Left lobe of liver (tissue), 2 donors: ENCODE results near the gene PCMTD2. TPM values are rescaled to one million over a fixed set of nuclear protein-coding genes. Genes with fewer than 3 reads are reported as not detected.

Experiments used
- ATAC-seq: fragments of 200-7000 bp; cut with Tn5 transposase; one replicate; pipeline ENCODE4 v1.9.1; 2020; ENCODE audit warnings: mild to moderate bottlenecking, moderate library complexity
- DNase-seq: peaks from one replicate; pipeline ENCODE4 v3.0.0-alpha.2; 2020; ENCODE audit warnings: low spot score
- total RNA-seq: library from RNA; stranded (reverse); gene quantifications from one replicate; pipeline ENCODE4 v1.2.1, GENCODE V29; 2021
- donor health status: DM: no; HTN: no; CAD: no; lungs with moderate emphysema.
- donor health status: DM: no; HTN: yes; CAD: no.

PCMTD2 gene
- total RNA-seq, 1 donor from 2014 or later, result 29.3 TPM

DNA sequence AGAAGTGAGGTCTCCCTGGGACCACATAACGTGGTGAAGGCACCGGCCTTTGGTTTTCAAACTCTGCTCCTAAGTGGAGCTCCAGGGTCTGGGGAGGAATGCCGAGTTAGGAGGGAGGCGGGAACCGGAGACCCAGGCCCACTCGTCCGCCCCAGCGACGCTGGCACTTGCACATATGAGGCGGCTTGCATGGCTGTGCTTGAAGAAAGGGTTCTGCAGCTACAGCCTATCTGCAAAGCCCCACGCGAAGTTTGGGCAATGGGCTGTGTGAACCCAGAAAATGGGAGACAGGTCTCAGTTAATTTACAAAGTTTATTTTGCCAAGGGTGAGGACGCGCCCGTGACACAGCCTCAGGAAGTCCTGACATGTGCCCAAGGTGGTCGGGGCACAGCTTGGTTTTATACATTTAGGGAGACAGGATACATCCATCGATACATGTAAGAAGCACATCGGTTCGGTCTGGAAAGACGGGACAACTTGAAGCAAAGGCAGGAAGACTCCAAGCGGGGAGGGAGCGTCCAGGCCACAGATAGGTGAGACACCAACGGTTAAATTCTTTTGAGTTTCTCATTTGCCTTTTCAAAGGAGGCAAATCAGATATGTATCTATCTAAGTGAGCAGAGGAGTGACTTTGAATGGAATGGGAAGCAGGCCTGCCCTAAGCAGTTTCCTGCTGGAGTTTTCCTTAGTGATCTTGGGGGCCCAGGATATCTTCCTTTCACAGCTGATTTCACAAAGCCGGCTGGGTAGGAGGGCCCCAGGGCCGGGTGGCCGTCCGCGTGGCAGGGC lies 782 bp upstream of the PCMTD2 start:
- no peak for DNase-seq
- ATAC-seq, result no peak

DNA sequence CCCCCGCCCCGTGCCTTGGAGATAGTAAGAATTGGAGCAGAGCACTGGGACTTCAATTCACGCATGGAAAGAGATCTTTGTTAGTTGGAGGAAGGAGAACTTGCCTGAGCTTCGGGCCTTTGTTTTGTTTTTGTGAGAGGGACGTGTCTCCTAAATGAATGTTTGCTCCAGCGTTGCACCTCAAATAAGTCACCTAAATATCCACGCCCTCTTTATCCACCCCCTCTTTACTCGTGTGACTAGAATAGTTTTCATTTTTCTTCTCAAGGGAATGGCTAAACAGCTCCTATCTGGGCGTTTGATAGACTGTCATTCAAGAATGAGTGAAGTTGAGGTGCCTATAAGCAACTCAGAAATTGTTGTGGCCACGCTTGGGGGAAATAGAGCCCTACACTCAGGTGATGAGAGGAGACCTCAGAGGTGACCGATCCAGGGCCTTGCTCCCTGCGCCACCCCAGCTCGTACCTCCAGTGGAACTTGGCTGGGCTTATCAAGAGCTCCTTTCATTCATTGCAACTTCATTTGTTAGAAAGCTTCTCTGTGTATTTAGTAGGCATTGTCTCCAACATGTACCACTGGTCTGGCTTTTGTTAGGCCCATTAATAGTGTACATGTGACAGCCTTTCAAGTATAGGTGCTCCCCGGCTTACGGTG lies 861 bp downstream of the PCMTD2 start:
- ATAC-seq (no peak), DNase-seq (no peak)

DNA sequence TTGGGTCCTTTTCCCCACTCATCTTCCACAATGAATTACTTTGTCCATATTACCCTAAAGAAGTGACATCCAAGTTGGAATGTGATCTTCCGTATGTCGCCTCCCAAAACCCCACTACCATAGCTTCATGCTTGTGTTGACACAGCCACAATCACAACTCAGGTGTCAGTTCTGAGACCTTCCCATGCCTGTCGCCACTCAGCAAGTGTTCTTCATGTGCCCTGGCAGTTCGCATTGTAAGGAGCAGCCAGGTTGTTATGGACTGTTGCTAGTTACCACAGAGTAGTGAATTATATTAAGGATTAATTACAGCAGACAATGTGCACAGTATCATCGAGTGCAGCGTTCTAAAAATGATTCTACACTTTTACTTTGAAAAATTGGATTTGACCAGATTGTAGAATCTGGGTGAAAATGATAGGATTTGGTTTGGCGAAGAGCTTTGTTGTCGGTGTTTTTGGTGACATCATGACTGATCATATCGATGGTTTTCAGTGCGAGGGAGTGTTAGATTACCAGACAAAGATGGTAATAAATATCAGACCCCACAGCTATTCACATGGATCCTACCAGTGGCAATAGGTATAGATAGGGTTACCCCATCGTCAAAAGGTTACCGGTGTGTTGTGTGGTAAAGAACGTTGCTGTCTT lies 1.7 kb downstream of the PCMTD2 start:
- DNase-seq (no peak), ATAC-seq (no peak)

DNA sequence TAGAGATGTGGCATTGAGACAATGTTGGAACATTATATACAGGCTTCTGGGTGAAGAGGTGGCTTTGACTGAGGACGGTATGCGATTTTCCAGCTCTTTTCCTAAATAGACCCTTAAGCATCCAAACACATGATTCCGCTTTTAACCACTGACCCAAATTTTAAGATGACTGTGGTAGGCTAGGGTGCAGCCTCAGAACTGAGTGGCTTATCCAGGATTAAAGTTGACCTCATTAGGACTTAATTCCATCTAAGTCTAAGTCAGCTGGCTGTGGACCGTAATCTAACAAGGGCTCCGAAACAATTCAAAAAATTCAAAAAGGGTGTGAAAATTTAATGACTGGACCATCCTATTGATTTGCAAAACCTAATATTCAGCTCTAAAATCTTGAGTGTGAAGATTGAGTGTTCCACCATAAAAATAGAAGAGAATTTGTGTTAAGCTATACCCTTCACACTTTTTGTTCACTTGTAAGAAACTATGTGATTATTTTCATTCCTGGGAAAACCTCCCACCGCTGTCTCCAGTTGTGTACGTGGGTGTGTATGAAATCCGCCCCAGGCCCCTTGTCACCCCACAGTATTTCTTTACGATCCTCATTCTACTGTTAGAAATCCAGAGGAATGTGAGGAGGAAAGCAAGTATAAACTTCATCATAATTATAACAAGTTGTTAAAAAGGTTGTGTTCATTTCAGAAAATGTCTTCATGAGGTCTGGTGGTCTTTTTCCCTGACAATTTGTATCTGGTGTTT lies 2.7 kb downstream of the PCMTD2 start:
- no peak for ATAC-seq
- DNase-seq, result no peak

DNA sequence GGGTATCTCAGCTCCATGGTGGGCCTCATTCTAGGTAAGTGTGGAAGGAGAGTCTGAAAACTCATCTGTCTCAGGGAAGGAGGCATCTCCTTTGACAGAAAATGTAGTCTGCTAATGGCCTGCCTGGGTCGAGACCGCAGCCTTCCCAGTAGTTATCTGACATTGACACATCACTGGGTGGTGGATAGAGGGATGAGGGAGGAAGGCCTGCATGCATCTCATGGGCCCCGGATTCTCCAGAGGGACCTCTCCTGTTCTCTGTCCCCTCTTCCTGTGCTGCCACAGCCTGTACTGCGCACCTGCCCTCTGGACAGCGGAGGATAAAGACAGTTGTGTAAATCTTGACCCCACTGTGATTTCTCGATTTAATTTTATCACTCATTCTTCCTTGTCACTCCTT lies 4.7 kb downstream of the PCMTD2 start:
- DNase-seq, result no peak

DNA sequence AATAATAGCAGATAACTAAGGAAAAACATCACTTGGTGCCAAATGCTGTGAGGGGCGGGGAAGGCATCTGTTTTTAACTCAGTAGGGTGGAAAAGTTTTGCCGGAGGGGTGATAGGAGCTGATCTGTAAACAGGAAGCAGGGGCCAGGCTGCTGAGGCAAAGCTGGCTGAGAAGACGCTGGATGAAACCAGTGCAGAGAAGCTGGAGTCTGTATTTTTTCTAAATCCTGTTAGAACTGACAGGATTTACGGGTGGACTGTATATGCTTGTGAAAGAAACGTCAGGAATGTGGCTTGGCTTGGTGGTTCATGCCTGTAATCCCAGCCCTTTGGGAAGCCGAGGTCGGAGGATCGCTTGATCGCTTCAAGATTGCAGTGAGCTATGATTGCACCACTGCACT lies 5.6 kb downstream of the PCMTD2 start:
- ATAC-seq (peak; percentile 65), DNase-seq (no peak)

More for the DNA sequence above, 4.7 kb downstream of the PCMTD2 start:
- no peak for ATAC-seq

DNA sequence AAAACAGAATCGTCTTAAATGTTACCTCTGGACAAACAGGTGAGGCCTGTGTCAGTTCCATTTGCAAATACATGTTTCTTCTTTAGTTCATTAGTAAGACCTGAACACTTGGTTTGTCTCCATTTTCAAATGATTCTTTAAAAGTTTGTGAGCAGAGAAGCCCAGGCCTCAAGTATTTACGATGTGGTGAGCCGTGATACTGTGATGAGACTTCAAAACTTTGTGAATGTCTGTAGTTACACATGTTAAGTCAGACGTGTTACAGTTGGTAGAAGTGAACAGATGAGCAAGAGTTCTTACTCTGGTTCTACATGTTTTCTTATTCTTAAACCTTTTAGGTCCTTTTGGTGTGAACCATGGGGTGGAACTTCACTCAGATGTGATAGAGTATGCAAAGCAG lies 8.5 kb downstream of the PCMTD2 start:
- ATAC-seq, result no peak
- no peak for DNase-seq

DNA sequence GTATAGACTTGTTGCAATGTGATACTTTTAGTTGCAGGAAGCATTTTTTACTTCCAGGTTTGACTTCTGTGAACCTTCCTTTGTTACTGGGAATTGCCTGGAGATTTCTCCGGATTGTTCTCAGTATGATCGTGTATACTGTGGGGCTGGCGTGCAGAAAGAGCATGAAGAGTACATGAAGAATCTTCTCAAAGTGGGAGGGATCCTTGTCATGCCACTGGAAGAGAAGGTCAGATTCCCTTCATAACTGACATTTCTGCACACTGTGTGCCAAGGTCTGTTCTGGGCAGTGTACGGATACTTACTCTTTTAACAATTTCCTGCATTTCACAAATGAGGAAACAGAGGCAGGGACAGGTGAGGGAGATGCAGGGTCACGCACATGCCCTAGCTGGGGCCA lies 9.7 kb downstream of the PCMTD2 start:
- DNase-seq (no peak), ATAC-seq (no peak)

DNA sequence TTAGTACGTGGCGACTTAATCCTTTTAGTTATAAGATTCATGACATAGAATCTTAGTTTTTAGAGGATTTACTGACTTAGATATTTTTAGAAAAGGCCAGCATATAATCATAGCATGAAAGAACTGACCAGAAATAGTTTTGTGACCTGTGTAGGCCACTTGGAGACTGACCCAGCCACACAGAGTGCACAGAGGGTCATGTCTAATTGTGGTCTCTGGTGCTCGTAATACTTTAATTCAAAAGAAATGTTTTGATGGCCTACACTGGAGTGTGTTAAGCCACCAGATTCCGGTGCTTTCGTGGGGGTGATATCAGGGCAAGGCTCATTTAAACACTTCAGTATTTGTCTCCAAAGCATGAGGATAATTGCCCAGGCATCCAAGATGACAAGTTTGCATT lies 11.4 kb downstream of the PCMTD2 start:
- DNase-seq, result no peak
- ATAC-seq, result no peak

DNA sequence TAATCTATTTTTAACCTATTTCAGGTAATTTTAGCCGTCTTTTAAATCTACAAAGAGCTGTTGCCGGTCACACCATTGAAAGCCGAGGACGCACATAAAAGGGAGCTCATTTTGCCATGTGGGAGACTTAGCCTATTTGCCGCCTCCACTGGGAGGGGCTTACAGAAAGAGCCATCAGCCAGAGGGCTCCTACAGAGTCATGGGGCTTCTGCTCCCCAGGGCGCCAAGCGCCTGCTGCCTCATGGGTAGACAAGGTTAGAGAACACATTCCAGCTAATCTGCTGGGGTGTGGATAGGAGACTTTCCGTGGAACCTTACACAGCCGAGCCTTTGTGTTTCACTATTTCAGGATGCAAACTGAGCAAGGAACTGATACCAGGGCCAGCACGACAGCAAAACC lies 12.6 kb downstream of the PCMTD2 start:
- no peak for ATAC-seq
- no peak for DNase-seq

DNA sequence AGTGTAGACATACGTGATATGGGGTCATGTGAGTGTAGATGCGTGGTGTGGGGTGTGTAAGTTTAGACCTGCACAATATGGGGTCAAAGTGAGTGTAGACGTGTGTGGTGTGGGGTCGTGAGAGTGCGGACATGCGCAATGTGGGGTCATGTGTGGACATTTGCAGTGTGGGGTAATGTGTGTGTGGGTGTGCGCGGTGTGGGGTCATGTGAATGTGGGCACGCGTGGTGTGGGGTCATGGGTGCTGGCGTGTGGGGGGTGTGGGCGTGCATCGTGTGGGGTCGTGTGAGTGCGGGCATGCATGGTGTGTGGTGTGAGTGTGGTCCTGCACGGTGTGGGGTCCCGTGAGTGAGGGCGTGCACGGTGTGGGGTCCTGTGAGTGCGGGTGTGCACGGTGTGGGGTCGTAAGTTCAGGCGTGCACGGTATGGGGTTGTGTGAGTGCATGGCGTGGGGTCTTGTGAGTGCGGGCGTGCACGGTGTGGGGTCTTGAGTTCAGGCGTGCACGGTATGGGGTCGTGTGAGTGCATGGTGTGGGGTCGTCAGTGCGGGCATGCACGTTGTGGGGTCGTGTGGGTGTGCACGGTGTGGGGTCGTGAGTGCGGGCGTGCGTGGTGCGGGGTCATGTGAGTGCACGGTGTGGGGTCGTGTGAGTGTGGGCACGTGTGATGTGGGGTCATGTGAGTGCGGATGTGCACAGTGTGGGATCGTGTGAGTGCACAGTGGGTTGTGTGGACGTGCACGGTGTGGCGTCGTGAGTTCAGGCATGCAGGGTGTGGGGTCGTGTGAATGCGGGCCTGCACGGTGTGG lies 14.3 kb downstream of the PCMTD2 start:
- DNase-seq (no peak), ATAC-seq (no peak)

DNA sequence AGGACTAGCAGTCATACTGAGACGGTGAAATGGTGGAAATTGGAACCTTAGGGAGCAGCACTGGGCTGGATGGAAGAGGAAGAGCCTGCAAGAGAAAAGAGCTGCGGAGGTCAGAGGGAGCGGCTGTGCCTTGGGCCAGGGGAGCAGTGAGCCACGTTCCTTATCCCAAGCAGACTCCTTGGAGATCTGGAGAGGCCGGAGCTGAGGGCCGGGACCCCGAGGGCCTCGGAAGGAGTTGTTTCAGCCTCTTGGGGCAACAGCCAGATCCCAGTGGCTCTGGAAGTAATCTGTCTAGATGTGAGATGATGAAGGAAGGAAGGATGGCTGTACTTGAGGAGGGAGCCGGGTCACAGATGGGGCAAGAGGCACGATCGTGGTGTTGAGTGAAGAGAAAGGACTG lies 16.1 kb downstream of the PCMTD2 start:
- ATAC-seq (no peak), DNase-seq (no peak)

DNA sequence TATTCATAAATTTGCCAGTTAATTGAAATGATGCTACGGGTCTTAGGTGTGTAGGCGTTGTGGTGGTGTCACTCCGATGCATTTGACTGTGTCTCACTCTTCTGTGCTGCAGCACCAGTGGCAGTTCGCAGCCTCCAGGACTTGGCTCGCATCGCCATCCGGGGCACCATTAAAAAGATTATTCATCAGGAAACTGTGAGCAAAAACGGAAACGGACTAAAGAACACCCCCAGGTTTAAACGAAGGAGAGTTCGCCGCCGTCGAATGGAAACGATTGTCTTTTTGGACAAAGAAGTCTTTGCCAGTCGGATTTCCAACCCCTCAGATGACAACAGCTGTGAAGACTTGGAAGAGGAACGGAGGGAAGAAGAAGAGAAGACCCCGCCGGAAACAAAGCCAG lies 17.6 kb downstream of the PCMTD2 start:
- no peak for ATAC-seq
- DNase-seq, result no peak

DNA sequence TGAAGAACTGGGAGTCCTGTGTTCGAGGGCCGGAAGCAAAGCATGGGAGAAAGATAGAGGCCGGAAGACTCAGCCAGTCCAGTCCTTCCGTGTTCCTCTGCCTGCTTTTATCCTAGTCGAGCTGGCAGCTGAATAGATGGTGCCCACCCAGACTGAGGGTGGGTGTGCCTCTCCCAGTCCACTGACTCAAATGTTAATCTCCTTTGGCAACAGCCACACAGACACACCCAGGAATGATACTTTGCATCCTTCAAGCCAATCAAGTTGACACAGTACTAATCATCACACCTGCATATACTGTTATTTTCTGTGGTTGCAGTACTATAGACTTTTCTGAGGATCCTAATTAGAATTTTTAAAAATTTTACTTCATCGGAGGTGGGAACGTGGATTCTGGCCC lies 21.3 kb downstream of the PCMTD2 start:
- ATAC-seq, result no peak

DNA sequence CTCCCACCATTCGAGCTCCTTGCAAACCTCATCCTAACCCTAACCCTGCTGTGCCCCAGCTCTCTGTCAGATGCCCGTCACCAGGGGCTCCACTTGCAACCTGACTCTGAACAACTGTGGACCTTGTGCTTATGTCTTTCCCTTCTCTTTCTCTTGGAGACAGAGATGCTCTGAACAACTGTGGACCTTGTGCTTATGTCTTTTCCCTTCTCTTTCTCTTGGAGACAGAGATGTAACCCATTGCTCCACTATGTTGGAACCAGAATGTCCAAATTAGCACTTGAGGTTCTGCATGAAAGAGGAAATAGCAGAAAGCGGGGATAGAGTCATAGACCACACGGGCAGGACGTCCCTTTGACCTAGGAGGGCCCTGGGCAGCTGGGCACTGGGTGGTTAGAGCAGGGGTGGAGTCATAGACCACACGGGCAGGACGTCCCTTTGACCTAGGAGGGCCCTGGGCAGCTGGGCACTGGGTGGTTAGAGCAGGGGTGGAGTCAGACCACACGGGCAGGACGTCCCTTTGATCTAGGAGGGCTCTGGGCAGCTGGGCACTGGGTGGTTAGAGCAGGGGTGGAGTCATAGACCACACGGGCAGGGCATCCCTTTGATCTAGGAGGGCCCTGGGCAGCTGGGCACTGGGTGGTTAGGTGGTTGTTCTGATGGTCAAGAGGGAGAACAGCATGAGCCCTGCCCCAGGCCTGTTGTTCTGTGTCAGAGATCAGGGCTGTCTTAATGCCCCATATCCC lies 22.2 kb downstream of the PCMTD2 start:
- DNase-seq (no peak), ATAC-seq (no peak)

More for the DNA sequence above, 21.3 kb downstream of the PCMTD2 start:
- DNase-seq, result no peak

DNA sequence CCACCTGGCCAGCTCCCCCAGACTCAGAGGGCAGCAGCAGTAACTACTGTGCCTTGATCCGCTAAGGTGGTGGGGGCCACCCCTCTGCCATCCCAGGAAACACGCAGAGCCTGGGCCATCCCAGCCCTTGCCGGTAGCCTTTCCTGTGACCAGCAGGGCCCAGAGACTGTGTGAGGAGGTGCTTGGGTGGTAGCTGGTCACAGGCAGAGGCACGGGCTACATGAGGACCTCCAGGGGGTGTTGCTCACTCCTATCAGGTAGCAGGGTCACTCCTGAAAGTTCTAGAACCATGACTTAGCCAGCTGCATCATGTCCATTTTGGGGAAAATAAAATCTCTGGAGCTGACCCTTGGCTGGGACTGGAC lies 22.8 kb downstream of the PCMTD2 start:
- DNase-seq, result no peak

DNA sequence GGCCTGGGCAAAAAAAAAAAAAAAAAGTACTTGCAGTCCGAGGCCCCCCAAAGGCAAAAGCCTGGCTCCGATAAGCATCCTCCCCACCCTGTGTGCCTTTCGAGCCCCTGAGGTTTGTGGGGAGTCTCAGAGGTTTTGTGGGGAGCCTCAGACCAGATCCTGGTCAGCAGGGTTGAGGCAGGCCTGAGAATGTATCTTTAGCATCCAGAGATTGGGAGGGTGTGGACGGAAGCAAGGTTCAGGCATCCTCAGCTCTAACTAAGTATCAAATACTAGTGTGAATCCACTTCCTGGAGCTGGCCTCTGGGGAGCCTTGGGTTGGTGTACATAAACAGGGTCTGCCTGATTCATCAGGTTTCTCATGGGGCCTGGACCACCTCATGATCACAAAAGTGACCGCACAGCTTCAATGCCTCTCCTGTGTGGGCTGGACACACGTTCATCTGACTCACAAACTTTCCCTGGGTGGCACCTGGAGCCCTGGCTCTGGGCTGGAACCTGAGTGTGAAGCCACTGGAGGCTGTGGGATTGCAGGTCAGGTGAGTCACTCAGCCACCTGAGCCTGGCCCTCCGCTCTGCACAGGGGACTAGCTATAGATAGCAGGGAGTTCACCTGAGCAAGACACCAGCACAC lies 24.4 kb downstream of the PCMTD2 start:
- ATAC-seq, result no peak
- no peak for DNase-seq

More for the DNA sequence above, 22.8 kb downstream of the PCMTD2 start:
- peak; percentile 10 for ATAC-seq

DNA sequence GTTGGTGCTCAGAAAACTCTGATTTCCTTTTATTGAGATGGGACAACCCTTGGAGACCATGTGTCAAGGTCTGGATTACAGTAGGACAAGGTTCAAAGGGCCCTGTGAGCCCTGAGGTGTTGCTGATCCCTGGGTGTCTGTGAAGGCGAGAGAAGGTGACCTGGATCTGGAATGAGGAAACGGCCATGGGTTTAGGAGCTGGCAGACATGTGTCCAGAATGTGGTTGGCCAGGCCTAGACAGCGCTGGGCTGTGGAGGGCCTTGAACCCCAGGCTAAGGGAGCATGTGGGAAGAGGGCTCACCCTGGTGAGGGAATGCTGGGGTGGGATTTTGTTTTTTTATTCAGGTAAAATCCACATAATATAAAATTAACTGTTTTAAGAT lies 24.9 kb downstream of the PCMTD2 start:
- DNase-seq (no peak), ATAC-seq (no peak)

DNA sequence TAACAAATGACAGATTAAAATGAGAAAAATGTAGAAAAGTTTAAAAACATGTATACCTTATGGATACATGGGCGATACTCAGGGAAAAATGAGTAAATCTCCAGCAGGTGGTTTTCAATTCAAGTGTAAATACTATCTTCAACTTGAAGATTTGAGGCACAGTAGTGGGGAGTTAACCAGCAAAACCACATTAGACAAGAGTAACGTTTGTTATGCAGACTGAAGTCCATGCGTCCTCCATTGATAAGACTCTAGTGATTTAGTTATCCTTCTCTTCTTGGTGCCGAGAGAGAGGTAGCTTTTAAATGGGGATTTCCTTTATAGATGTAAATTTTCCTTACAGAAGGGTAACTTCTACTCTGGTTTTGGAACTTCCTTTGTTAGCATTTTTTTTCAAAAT lies 28.1 kb downstream of the PCMTD2 start:
- DNase-seq (no peak), ATAC-seq (no peak)
